ENCODE measurements around the gene NFAT5.

DNA sequence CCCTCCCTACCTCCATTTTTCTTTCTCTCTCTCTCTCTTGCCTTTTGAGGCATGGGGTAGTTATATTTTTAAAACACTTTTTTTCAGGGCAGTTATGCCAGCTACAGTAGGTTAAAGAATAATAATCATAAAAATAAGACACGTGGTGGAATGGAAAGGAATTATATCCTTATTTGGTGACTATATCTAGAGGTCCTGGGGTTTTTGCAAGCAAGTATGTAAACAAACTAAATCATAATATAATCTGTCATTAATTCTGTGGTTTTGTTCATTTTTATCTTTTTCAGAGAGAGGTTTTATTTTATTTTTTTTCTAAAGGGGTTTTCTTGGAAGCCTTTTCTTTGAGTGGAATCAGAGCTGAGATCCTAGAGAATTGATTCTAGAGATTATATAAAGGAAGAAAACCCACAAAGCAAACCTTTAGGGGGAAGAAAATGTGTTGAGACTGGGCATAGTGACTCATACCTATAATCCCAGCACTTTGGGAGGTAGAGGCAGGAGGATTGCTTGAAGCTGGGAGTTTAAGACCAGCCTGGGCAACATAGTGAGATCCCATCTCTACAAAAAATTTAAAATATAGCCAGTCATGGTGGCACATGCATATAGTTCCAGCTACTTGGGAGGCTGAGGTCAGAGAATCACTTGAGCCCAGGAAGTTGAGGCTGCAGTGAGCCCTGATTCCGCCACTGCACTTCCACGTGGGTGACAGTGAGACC, 107.4 kb downstream of the NFAT5 start:
- TF ChIP-seq, protein P1, sequence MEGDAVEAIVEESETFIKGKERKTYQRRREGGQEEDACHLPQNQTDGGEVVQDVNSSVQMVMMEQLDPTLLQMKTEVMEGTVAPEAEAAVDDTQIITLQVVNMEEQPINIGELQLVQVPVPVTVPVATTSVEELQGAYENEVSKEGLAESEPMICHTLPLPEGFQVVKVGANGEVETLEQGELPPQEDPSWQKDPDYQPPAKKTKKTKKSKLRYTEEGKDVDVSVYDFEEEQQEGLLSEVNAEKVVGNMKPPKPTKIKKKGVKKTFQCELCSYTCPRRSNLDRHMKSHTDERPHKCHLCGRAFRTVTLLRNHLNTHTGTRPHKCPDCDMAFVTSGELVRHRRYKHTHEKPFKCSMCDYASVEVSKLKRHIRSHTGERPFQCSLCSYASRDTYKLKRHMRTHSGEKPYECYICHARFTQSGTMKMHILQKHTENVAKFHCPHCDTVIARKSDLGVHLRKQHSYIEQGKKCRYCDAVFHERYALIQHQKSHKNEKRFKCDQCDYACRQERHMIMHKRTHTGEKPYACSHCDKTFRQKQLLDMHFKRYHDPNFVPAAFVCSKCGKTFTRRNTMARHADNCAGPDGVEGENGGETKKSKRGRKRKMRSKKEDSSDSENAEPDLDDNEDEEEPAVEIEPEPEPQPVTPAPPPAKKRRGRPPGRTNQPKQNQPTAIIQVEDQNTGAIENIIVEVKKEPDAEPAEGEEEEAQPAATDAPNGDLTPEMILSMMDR (IDR thresholded peaks at IDR 0.05; ENCODE audit: low read depth, low read length), result no peak
- no peak for TF ChIP-seq EZH2phosphoT487 (IDR thresholded peaks at IDR 0.05; ENCODE audit: low read depth)
